Measurements from ENCODE around the gene RUNX3. TPM values are rescaled to one million over a fixed set of nuclear protein-coding genes. Genes with fewer than 3 reads are reported as not detected.

RUNX3 gene
- total RNA-seq, 1 donor from 2014 or later: under 0.01 TPM

- DNase-seq (ENCODE audit: low read depth, low spot score): no peak
These were observed 447 bp downstream of the RUNX3 start for GRCh38 chr1:24929398-24930259.

- no peak for DNase-seq (ENCODE audit: low read depth, low spot score)
These were observed 1.2 kb downstream of the RUNX3 start for GRCh38 chr1:24928689-24929397.

- DNase-seq (ENCODE audit: low read depth, low spot score): no peak
These were observed 1.9 kb downstream of the RUNX3 start for GRCh38 chr1:24927988-24928688.

GRCh38 chr1:24927473-24927872 is 2.6 kb downstream of the RUNX3 start:
- no peak for DNase-seq (ENCODE audit: low read depth, low spot score)

- DNase-seq (ENCODE audit: low read depth, low spot score): no peak
These were observed 3.4 kb downstream of the RUNX3 start for GRCh38 chr1:24926563-24927249.

- no peak for DNase-seq (ENCODE audit: low read depth, low spot score)
These were observed 4.1 kb downstream of the RUNX3 start for GRCh38 chr1:24925963-24926362.

- DNase-seq (ENCODE audit: low read depth, low spot score): no peak
These were observed 4.8 kb downstream of the RUNX3 start for GRCh38 chr1:24925082-24925779.

- no peak for DNase-seq (ENCODE audit: low read depth, low spot score)
These were observed 6.5 kb downstream of the RUNX3 start for GRCh38 chr1:24923485-24924113.

- DNase-seq (ENCODE audit: low read depth, low spot score): no peak
These were observed 8.0 kb downstream of the RUNX3 start for GRCh38 chr1:24921938-24922662.

DNA sequence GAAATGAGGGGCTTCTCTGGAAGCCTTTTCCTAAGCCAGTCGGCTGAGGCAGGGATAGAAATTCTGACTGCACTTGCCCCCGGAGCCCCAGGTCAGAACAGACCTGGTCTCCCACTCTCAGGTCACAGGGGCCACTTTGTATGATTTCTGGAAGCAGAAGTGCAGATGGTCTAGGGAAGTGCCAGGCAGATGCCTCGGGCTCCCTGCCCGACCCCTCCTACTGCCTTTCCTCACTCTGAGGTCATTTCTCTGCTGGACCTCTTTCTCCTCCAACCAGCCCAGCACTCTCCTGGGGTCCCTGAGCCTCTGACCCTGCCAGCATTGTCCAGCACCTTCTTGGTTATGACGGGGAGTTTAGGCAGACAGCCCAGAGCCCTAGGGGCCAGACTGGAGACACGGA is 8.7 kb downstream of the RUNX3 start:
- no peak for DNase-seq (ENCODE audit: low read depth, low spot score)

GRCh38 chr1:24920533-24920925 is 9.5 kb downstream of the RUNX3 start:
- DNase-seq (ENCODE audit: low read depth, low spot score): no peak

- DNase-seq (ENCODE audit: low read depth, low spot score): no peak
These were observed 10.1 kb downstream of the RUNX3 start for GRCh38 chr1:24919791-24920532.

GRCh38 chr1:24918995-24919605 is 11.0 kb downstream of the RUNX3 start:
- DNase-seq (ENCODE audit: low read depth, low spot score): no peak

- DNase-seq (ENCODE audit: low read depth, low spot score): no peak
These were observed 11.7 kb downstream of the RUNX3 start for GRCh38 chr1:24918370-24918769.

- no peak for DNase-seq (ENCODE audit: low read depth, low spot score)
These were observed 12.6 kb downstream of the RUNX3 start for GRCh38 chr1:24917327-24918074.

GRCh38 chr1:24915816-24916602 is 14.1 kb downstream of the RUNX3 start:
- DNase-seq (ENCODE audit: low read depth, low spot score): no peak
